SU-DHL-6 (cell line): Measurements from ENCODE around the gene XKR7.

ENCODE experiments used
- H2AFZ ChIP-seq: fragments of 200-600 bp; sonication (generic); 2 replicates; pipeline ENCODE4 v1.6.1; 2014; ENCODE audit warnings: low read depth, mild to moderate bottlenecking, moderate library complexity, mixed read lengths, antibody characterized with exemption, low read length; ENCODE audit not compliant: severe bottlenecking
- H3F3A ChIP-seq: fragments of 200-600 bp; shearing (Covaris generic); 2 replicates; pipeline ENCODE4 v1.6.0; 2016; ENCODE audit warnings: antibody characterized with exemption, mild to moderate bottlenecking; ENCODE audit not compliant: insufficient read depth
- H3K27ac ChIP-seq: fragments of 200-600 bp; sonication (generic); 2 replicates; pipeline ENCODE4 v1.5.1; 2016; ENCODE audit warnings: low read depth, mild to moderate bottlenecking, low read length, moderate library complexity, mixed read lengths
- H3K27me3 ChIP-seq: fragments of 200-600 bp; sonication (generic), shearing (Covaris generic); 2 replicates; pipeline ENCODE4 v1.6.0; 2014; ENCODE audit warnings: mild to moderate bottlenecking, low read length
- H3K36me3 ChIP-seq: fragments of 200-600 bp; sonication (generic); 2 replicates; pipeline ENCODE4 v1.6.1; 2014; ENCODE audit warnings: mild to moderate bottlenecking, low read length, mixed read lengths
- H3K4me2 ChIP-seq: fragments of 300-600, 200-600 bp; shearing (Covaris generic), sonication (generic); 2 replicates; pipeline ENCODE4 v1.6.0; 2014; ENCODE audit warnings: low read length, low read depth, mild to moderate bottlenecking; ENCODE audit not compliant: poor library complexity, severe bottlenecking
- H3K4me3 ChIP-seq: fragments of 200-600 bp; sonication (generic); 2 replicates; pipeline ENCODE4 v1.5.1; 2014; ENCODE audit warnings: antibody characterized with exemption, low read length, mild to moderate bottlenecking, mixed read lengths; ENCODE audit not compliant: insufficient read depth, poor library complexity, severe bottlenecking
- H3K79me2 ChIP-seq: fragments of 200-600 bp; sonication (generic); 2 replicates; pipeline ENCODE4 v1.6.1; 2014; ENCODE audit warnings: mild to moderate bottlenecking, low read length, moderate library complexity; ENCODE audit not compliant: insufficient read depth
- H3K9ac ChIP-seq: fragments of 200-600 bp; sonication (generic); 2 replicates; pipeline ENCODE4 v1.7.0; 2014; ENCODE audit warnings: mild to moderate bottlenecking, low read length
- H3K9me2 ChIP-seq: fragments of 200-600 bp; sonication (generic); replicated peaks from 2 replicates; pipeline ENCODE4 v1.6.1; 2014; ENCODE audit warnings: low read length; ENCODE audit not compliant: insufficient read depth
- H3K9me3 ChIP-seq: fragments of 200-600 bp; sonication (generic); 2 replicates; pipeline ENCODE4 v1.6.1; 2014; ENCODE audit warnings: low read length, mixed read lengths; ENCODE audit not compliant: insufficient read depth
- H4K20me1 ChIP-seq: fragments of 200-600 bp; sonication (generic); 2 replicates; pipeline ENCODE4 v1.6.1; 2014; ENCODE audit warnings: low read depth, mild to moderate bottlenecking, antibody characterized with exemption, low read length, moderate library complexity, mixed read lengths
- EZH2phosphoT487 ChIP-seq: fragments of 200-600 bp; sonication (generic), shearing (Covaris generic); conservative IDR thresholded peaks from 2 replicates; pipeline ENCODE4 v1.6.1; 2018; ENCODE audit warnings: mild to moderate bottlenecking, antibody characterized with exemption, low read length, moderate library complexity, mixed read lengths
- TF ChIP-seq, protein P1 (sequence below): fragments of 200-600 bp; sonication (generic); IDR thresholded peaks from one replicate; pipeline ENCODE4 v1.5.1; 2017; ENCODE audit warnings: antibody characterized with exemption, mild to moderate bottlenecking, low read length, moderate library complexity; ENCODE audit not compliant: insufficient read depth, poor library complexity, severe bottlenecking

The XKR7 gene

GRCh38 chr20:31936420-31936819, 31.5 kb upstream of the XKR7 start:
- Histone ChIP-seq H3K9me3 (no peaks in the 10 kb centered on the region), H3K36me3 (no peaks in the 10 kb centered on the region), H3K27me3 (no peaks in the 10 kb centered on the region), H3K4me3 (no peak overlapping the region), H3F3A (peaks cover 5% of the 10 kb centered on the region; the same call in 1 of the 2 replicates), H3K79me2 (no peaks in the 10 kb centered on the region), H3K27ac (no peak overlapping the region), H2AFZ (no peak overlapping the region), H3K9me2 (no peaks in the 10 kb centered on the region), H4K20me1 (no peaks in the 10 kb centered on the region), H3K9ac (no peak overlapping the region), H3K4me2 (no peak overlapping the region)
- TF ChIP-seq, protein P1, sequence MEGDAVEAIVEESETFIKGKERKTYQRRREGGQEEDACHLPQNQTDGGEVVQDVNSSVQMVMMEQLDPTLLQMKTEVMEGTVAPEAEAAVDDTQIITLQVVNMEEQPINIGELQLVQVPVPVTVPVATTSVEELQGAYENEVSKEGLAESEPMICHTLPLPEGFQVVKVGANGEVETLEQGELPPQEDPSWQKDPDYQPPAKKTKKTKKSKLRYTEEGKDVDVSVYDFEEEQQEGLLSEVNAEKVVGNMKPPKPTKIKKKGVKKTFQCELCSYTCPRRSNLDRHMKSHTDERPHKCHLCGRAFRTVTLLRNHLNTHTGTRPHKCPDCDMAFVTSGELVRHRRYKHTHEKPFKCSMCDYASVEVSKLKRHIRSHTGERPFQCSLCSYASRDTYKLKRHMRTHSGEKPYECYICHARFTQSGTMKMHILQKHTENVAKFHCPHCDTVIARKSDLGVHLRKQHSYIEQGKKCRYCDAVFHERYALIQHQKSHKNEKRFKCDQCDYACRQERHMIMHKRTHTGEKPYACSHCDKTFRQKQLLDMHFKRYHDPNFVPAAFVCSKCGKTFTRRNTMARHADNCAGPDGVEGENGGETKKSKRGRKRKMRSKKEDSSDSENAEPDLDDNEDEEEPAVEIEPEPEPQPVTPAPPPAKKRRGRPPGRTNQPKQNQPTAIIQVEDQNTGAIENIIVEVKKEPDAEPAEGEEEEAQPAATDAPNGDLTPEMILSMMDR: no peak
- no peak for TF ChIP-seq EZH2phosphoT487

DNA sequence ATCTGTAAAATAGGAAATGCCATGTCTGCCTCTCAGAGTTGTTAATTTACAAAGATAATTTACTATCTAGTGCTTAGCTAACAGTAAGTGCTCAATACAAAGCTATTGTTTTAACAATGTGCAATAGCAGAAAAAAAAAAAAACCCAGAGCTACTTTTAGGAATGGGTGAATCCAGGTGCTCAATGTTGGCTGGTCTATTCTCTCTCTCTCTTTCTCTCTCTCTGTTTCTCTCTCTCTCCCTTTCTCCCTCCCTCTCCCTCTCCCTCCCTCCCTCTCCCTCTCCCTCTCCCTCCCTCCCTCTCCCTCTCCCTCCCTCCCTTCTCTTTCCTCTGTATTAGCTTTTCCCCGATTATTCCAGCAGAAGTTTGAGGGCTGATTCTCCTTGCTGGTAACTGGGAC, 30.1 kb upstream of the XKR7 start:
- Histone ChIP-seq H3K27me3 (no peaks in the 10 kb centered on the region), H3K27ac (no peak overlapping the region), H3K9ac (no peak overlapping the region), H3K79me2 (no peaks in the 10 kb centered on the region), H3K36me3 (no peaks in the 10 kb centered on the region), H3K9me2 (no peaks in the 10 kb centered on the region), H3K9me3 (no peaks in the 10 kb centered on the region), H3K4me2 (no peak overlapping the region), H3F3A (peaks cover 5% of the 10 kb centered on the region; the same call in 1 of the 2 replicates), H2AFZ (no peak overlapping the region), H4K20me1 (no peaks in the 10 kb centered on the region), H3K4me3 (no peak overlapping the region)
- no peak for TF ChIP-seq EZH2phosphoT487
- TF ChIP-seq, protein P1: no peak

DNA sequence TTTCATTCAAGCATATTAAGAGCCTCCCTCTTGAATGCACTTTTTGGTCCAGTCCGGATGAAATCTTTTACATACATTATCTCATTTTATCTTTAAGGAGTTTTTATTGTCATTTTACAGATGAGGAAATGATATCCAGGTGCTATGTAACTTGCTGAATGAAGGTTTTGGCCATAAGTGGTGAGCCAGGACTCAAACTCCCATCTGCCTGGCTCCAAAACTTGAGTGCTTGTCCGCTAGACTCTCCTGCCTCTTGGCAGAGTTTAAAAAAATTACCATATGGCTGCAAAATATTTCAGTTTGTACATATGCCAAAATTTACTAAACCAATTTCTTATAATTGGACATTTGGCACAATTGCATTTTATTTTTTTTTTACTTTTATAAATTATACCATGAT, 28.3 kb upstream of the XKR7 start:
- no peaks in the 10 kb centered on the region for H3K9me2 ChIP-seq
- no peak overlapping the region for H3K4me2 ChIP-seq
- no peak overlapping the region for H3K9ac ChIP-seq
- H2AFZ ChIP-seq: no peak overlapping the region
- H3K27ac ChIP-seq: no peak overlapping the region
- no peaks in the 10 kb centered on the region for H4K20me1 ChIP-seq
- H3K79me2 ChIP-seq: no peaks in the 10 kb centered on the region
- TF ChIP-seq, protein P1: no peak
- TF ChIP-seq EZH2phosphoT487: no peak
- H3F3A ChIP-seq: peaks cover 5% of the 10 kb centered on the region; the same call in 1 of the 2 replicates
- H3K4me3 ChIP-seq: no peak overlapping the region
- H3K36me3 ChIP-seq: no peaks in the 10 kb centered on the region
- no peaks in the 10 kb centered on the region for H3K9me3 ChIP-seq
- H3K27me3 ChIP-seq: no peaks in the 10 kb centered on the region
